Panc1 (cell line): ENCODE results near the gene ZBTB48.

Experiments used
- CTCF ChIP-seq: fragments of 450-650 bp; IDR thresholded peaks from 2 replicates; pipeline ENCODE4 v1.5.1; 2017; ENCODE audit warnings: mild to moderate bottlenecking
- POLR2AphosphoS5 ChIP-seq: IDR thresholded peaks from 2 replicates; pipeline ENCODE4 v1.6.1; 2012; ENCODE audit warnings: mild to moderate bottlenecking, low read depth, low read length, moderate library complexity
- REST ChIP-seq, 2 experiments: IDR thresholded peaks; 2 replicates each; pipeline ENCODE4 v1.6.1; 2011 to 2012; ENCODE audit warnings: low read depth in 2 of 2, control low read depth in 1 of 2, low read length in 1 of 2, mild to moderate bottlenecking in 1 of 2, moderate library complexity in 1 of 2; ENCODE audit not compliant: insufficient read depth in 1 of 2

GRCh38 chr1:6588128-6588892 is 8.5 kb downstream of the ZBTB48 start:
- no peak for TF ChIP-seq CTCF
- TF ChIP-seq POLR2AphosphoS5, result no peak; the same call in 1 of the 2 replicates
- no peak for TF ChIP-seq REST (IDR thresholded peaks at IDR 0.05; ENCODE audit: insufficient read depth in 1 of 2, low read depth in 2 of 2, low read length in 1 of 2)
